HG03064 (cell line): Measurements from ENCODE around the gene WWOX.

Experiments used
- ATAC-seq: cut with Tn5 transposase; IDR thresholded peaks from one replicate; pipeline ENCODE4 v1.9.1; 2021; ENCODE audit warnings: low read depth; ENCODE audit not compliant: unreplicated experiment

WWOX gene

DNA sequence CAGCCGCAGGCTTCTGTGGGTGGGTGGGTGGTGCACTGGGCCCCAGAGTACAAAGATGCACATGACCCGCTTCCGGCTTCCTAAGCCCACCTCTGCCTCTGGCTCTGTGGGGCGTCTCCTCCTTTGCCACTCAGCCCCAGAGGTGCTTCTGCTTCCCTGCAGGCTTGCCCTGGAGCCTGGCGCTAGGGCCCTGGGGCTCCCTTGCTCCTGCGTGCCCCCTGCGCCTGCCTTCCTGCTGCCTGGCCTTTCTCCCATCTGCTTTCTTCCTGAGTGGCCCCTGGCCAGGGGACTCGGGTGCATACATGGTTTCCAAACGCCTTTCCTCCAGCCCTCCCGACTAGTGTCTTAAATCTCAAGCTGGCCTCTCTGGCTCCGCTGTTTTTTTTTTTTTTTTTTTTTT lies 3.4 kb downstream of the WWOX start:
- ATAC-seq = no peak

DNA sequence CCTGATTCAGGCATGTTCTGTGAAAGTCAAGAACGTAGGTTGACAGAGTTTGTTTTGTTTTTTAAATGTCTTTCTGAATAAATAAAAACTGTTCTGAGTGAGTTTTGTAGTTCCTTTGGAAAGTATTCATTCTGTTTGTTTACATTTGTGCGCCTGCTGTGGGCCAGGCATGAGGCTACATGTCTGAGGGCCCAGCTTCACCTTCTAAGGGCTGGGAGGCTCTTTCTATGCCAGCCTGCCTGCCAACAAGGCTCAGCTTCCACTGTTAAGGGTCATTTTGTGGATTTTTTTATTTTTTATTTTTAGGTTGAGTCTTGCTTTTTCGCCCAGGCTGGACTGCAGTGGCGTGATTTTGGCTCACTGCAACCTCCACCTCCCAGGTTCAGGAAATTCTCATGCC lies 6.1 kb downstream of the WWOX start:
- ATAC-seq = no peak

DNA sequence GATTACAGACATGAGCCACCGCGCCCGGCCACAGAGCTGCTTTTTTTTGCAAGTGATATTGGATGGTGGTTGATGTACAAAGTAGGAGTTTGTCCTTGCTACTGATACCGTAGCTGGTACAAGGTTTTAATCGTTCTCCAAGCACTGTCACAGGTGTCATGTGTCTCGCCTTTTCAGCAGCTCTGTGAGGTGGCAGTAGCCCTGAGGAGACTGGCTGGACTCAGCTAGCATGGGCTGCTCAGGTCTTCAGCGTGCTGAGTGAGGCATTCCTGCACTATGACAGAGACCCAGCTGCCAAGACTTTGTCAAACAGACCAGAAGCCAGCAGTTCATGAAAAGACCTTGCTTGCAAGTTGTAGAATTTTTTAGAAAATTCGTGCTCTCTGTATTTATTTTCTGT lies 7.2 kb downstream of the WWOX start:
- ATAC-seq = no peak

DNA sequence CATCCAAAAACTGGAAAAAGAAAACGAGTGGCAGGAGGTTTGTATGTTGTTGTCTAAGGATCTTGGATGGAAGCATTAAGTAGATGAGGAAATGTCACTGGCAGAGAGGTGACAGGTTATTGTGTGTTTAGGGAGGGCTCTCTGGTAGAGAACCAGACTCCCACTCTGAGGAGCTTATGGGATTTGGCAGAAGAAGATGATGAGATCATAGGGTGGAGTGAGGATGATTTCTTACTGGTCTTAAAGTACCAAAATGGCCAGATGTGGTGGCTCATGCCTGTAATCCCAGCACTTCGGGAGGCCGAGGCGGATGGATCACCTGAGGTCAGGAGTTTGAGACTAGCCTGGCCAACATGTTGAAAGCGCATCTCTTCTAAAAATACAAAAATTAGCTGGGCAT lies 9.0 kb downstream of the WWOX start:
- no peak for ATAC-seq

DNA sequence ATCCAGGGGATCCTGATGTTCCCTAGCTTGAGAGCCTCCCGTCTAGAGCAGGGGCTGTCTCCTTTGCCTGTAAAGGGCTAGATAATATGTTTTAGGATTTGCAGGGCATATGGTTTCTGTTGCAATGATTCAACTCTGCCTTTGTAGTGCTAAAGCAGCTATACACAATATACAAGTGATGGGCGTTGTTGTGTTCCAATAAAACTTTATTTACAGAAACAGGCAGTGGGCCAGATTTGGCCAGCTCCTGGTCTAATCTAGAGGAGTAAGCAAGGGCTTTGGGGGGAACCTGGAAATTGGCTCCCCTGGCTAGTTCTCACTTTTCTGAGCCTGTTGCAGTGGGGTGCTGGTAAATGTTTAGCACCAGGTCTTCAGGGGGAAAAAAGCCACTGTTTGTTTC lies 13.8 kb downstream of the WWOX start:
- no peak for ATAC-seq

DNA sequence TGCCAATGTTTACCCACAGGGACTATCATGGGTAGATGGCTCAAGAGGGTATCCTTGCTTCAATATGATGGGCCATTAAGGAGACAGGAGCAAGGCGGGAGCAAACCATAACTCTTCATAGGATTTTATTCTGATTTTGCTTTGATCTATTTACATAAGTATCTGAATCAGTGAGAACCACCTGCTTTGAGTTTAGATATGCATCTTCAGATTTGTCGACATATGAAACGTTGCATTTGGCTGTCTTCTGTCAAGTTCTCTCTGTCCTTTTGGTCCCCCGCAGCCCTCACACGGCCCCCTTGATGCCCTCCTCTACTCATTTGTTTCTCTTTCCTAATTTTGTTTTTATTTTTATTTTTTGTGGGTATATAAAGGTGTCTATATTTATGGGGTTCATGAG lies 16.2 kb downstream of the WWOX start:
- ATAC-seq = no peak

DNA sequence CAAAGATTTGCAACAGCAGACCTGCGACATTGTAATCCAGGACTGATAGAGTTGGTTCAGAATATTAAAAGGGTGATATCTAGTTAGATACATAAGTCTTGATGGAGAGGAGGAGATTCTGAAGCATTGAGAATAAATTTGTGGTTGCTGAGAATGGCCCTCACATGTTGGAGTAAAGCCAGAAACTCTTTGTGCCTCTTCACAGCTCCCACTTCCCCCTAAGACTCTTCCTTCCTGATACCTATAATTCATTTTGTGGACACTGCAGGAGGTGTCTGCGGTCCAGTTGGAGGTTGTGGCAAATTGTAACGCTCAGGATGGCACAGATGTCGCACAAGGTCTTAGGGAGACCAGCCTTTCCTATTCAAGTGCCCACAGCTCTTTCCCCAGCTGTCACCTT lies 17.5 kb downstream of the WWOX start:
- ATAC-seq = no peak

DNA sequence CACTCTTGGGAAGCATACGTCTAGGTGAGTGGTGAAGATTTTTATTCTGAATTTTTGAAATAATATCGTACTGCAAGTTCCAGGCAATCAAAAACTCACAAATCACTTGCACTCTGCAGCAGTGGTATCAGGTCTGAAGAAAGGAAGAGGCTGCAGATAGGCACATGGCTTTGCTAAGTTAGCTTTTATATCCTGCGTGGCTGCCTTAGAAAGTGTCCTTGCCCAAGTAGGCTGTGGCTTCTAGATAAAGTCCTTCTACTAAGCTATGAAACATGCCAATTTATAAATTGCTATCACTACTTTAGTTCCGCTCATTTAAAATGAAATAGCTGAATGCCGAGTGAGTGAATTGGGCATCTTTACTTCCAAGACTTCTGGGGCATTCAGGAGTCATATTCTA lies 17.9 kb downstream of the WWOX start:
- no peak for ATAC-seq

DNA sequence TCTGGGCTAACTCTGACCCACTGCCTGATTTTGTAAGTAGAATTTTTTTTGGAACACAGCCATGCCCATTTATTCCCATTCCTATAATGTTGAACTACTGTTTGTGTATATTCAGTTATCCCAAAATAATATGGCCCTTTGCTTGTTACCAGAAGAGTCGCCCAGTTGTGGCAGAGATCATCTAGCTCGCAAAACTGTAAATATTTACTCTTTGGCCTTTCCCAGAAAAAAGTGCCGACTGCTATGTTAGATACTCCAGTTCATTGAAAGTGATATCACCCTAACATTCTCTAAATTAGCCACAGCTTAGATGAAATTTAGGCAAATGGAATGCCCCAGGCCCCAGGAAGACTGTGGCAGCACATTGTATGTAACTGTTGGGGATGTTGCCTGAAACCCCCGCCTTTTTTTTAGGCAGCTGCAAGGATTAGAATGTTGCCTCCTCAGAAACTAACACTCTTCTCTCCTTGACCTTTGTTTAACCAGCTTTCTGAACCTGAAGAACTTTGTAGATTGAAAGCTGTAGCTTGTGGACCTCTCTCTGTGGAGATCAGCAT lies 19.1 kb downstream of the WWOX start:
- no peak for ATAC-seq

DNA sequence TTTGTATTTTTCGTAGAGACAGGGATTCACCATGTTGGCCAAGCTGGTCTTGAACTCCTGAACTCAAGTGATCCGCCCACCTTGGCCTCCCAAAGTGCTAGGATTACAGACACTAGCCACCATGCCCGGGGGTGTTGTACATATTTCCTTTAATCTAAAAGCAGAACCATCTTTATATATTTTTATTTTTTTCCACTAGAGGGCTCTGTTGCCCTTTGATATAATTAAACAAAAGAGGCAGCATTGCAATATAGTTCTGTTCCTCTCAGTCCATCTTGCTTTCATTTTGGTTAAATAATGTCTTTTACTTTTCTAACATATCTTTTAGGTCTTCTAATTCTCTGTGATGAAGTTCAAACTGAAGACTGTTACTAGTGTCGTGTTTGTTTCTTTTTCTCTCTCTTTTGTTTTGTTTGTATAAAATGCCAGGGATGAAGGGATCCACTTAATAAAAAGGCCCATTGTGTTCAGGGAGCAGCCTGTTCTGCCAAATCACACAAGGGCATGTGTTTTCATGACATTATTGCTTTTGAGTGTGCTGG lies 23.4 kb downstream of the WWOX start:
- ATAC-seq = no peak

DNA sequence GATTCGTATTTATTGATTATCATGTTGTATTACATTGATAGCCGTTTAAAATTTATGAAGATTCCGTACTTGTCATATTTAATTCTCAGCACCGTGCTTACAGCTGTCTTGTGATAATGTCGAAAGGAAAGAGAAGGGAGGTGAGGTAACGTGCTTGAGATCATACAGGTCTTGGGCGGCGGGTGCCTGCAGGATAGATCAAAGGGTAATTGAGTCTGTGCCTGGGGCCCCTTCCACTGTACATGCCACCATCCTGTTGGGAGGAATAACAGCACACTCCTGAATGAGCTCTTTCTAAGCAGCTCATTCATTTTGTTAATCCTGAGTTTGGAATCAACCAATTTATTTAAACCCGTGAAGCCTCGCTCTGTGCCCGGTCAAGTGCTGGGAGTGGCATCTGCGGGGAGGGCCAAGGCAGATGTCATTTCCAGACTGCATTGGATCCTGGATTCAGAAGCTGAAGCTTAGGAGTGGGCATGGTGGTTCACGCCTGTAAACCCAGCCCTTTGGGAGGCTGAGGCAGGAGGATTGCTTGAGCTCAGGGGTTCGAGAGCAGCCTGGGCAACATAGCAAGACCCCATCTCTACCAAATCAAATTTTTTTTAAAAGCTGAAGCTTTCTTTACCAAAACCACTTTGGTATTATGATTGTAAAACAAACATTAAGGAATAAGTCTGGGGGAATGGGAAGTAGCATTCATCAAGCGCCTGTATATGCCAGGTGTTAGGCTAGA lies 25.8 kb downstream of the WWOX start:
- ATAC-seq = no peak

DNA sequence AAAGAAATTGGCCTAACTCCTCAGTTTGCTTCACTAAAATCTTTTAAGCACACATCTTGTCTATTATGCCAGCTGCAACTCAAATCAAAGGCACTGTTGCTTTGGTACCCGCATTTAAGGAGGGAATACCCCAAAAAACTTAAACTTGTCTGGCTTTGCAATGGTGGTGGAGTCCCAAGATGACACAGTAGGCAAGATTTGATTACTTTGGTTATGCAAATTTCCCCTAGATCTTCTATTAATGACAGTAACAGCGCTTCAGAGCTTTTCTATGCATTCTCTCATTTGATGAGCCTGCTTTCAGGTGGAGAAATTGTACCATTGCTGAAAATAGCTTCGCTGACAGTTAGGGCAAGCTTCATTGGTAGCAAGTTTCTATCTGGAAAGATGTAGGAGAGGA lies 27.2 kb downstream of the WWOX start:
- no peak for ATAC-seq

DNA sequence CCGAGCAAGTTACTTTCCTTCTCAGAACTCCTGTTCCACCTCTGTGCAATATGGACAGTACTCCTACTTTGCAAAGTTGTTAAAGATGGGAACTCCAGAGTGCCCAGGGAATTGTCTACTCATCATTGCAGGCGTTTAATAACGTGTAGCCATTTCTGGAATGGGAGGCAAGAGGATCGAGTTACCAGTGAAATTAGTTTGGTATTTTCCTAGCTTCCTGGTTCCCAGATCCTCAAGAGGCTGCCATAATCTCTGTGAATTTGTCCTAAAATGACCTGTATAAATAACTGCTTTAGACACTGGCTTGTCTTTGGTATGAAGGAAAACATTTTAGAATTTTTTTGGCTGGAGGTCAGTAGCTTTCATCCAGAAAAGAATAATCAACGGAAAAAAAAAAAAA lies 27.7 kb downstream of the WWOX start:
- ATAC-seq = no peak

DNA sequence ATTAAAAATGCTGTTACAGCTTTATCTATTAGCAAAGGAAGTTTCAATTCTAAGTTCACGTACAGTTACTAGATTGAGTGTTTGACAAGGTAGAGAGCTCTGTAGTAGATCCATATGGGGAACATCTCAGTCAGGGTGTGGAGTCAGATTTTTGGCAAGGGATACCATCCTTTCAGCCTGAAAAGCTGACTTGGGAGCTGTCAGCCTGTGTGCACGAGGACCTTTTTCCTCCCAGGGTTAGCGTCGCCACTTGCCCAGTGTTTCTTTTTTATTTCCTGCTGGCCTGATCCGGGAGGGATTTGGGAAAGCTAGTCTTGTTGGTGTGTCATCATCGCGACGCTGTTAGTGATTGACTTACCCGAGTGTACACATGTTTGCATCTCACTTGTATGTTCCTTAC lies 29.5 kb downstream of the WWOX start:
- ATAC-seq = no peak

DNA sequence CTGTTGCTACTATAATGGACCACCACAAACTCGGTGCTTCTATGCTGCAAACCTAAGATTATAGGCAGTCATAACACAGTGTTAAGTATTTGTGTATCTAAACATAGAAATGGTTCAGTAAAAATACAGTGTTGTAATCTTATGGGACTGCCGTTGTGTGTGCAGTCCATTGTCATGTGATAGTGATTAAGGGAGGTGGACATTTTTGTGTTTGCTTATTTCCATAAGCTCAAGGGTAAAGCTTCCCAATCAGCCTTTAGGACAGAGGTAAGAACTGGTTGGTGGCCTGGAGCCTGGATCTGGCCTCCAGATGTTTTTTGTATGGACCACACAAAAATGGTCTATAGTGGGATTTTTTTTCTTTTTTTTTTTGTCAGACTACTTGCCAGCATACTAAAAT lies 29.9 kb downstream of the WWOX start:
- no peak for ATAC-seq

DNA sequence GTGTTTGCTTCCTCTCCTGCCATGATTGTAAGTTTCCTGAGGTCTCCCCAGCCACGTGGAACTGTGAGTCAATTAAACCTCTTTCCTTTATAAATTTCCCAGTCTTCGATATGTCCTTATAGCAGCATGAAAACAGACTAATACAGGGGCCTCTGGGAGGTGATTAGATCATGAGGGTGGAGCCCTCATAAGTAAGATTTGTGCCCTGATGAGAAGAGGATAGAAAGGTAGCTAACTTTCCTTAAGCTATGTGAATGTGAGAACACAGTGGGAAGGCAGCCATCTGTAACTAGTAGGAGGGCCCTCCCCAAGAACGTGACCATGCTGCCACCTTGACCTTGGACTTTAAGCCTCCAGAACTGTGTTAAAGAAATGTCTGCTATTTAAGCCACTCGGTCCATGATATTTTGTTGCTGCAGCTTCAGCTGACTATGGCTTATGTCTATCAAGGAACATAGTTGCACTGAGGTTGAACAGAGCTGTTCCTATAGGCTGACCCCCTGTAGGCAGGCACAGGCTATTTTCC lies 30.7 kb downstream of the WWOX start:
- no peak for ATAC-seq

DNA sequence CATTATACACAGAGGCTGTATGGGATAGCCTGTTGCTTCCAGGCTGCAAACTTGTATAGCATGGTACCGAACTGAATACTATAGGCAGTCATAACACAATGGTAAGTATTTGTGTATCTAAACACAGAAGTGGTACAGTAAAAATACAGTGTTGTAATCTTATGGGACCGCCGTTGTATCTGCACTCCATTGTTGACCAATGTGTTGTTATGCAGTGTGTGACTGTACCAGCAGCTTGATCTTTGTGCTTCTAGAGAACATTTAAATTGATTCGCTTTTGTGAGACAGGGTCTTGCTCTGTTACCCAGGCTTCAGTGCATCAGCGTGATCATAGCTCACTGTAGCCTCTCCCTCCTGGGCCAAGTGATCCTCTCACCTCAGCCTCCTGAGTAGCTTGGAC lies 31.5 kb downstream of the WWOX start:
- no peak for ATAC-seq

DNA sequence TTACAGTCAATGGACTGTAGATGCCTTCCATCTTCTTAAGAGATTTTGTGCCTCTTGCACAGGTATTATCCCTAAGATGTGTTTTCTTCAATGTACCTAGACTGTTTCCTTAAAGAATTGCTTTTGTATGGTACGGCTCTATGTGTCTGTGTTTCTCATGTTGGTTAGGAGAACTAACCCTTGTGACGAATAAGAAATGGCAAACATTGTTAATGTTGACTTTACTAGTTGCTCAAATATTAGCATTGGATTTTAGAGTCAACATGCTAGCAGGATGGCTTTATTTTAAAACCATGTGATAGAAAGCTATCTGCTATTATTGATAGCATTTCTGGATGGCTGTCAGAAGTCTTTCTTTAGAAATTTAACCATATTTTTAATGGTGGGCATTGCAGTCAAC lies 34.5 kb downstream of the WWOX start:
- no peak for ATAC-seq

DNA sequence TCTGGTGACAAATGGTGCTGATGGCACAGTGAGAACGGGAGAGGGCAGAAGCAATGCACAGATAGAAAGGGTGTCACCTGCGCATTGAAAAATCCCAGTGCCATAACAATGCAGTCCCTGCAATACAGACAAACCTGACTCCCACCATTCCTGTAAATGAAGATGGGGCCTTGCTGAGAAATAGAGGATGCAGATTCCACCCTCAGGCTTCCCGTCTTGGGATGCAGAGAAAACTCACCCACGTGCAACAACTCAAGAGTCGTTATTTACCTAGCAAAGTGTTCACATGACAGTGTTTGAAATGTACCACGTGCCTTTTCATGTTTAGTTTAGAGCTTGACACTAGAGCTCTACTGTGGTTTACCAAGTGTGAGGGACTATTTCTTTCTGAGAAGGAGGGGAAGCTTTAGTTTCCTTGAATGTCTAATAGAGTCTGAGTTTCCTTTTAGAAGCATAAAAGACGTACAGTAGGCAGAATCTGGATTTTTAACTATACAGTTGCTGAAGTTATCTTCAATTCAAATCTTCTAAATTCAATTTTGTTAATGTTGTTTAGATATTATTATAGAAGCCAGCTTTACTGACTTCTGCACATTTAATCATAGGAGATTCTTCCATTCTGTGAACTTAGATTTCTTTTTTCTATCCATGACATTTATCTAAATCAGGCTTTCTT lies 35.6 kb downstream of the WWOX start:
- ATAC-seq = no peak

DNA sequence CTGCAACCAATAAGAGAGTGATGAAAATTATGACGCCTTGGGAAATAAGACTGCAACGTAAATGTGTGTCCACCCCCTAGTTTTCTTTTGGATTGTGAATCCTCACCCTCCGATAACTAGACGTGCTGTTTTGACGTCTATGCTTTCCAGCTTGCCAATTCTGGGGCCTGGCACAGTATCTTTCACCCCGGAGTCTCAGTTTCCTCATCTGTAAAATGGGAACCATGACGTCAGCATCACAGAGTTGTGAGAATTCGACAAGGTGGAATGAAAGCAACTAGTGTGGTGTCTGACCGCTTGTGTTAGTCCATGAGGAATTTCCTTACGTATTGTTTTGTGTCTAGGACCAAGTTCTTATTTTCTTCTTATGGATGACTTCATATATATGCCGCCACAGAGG lies 37.7 kb downstream of the WWOX start:
- ATAC-seq = no peak

DNA sequence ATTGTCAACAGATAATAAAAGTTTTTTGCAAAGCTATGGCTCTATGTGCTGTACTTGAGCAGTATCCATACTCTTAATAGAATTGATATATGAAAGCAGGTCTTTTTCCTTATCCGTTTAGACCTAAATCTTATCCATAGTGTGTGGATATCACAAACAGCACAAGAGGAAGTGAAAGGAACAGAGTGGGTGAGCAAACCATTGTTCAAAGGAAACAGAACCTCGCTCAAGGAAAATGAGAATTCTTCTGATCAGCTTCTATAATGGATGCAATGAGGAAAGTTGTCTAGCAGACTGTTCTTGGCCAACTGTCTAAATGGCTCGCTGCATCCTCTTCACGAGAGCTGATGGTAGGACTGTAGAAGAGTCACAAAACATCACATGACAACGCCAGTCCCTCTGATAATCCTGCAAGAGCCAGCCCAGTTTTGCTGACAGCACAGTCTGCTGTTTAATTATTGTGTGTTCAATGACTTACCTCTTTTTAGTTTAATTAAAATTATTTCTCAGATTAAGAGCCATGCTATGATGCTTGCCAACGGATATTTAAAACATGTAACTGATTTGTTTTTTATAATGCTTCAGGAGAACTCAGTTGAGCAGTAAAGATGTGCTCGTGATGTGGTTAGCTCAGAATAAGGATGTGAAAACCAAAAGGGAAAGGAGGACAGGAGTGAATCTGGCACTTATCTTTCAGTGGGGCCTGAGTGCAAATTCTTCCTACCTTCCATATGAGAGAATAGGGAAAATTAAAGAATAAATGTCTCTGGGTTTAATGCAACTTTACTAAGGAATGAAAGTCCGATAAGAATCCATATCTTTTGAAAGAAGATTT lies 38.5 kb downstream of the WWOX start:
- no peak for ATAC-seq
